ENCODE measurements around the gene MFN2. TPM values are rescaled to one million over a fixed set of nuclear protein-coding genes. Genes with fewer than 3 reads are reported as not detected.

Gene MFN2
- total and polyA plus RNA-seq, 8 donors = 31.2 to 68.0 (median 48.7) TPM

- TF ChIP-seq CTCF (IDR thresholded peaks at IDR 0.05) = no peak
- no peak for TF ChIP-seq POLR2AphosphoS5 (IDR thresholded peaks at IDR 0.05)
- TF ChIP-seq EP300 (IDR thresholded peaks at IDR 0.05) = no peak
- no peak for TF ChIP-seq POLR2A (IDR thresholded peaks at IDR 0.05)
- Histone ChIP-seq H3K27me3 (peaks cover 0 to 5% (median 0%) of the 10 kb centered on the region in 3 donors), H3K36me3 (peaks cover 4 to 30% (median 27%) of the 10 kb centered on the region in 4 donors), H3K4me3 (no peak overlapping the region), H3K27ac (peak overlapping the region in 2 of 5 donors; percentile 8 to 39), H3K9me3 (no peaks in the 10 kb centered on the region), H3K4me1 (no peaks in the 10 kb centered on the region)
- 65 to 82% (median 70%) methylated on average over 6 to 7 of the region's 7 CpGs for WGBS, 5 donors
- intact Hi-C loops (cut with DNase I; ENCODE audit: low total_unique reads) = no loop called here
- DNase-seq = peak in 1 of 2 donors; percentile 79
These were observed 54.1 kb downstream of the MFN2 start for GRCh38 chr1:12034381-12034801.

GRCh38 chr1:12035312-12035711, 55.1 kb downstream of the MFN2 start:
- TF ChIP-seq POLR2A (IDR thresholded peaks at IDR 0.05) = no peak
- TF ChIP-seq POLR2AphosphoS5 (IDR thresholded peaks at IDR 0.05) = no peak
- TF ChIP-seq EP300 (IDR thresholded peaks at IDR 0.05) = no peak
- H3K9me3 ChIP-seq = no peaks in the 10 kb centered on the region
- peaks cover 4 to 21% (median 18%) of the 10 kb centered on the region in 4 donors for H3K36me3 ChIP-seq
- peaks cover 0 to 5% (median 0%) of the 10 kb centered on the region in 3 donors for H3K27me3 ChIP-seq
- WGBS, 5 donors = 63 to 79% (median 68%) methylated on average over 4 of the region's 4 CpGs
- no peak for DNase-seq
- H3K4me3 ChIP-seq = no peak overlapping the region
- H3K27ac ChIP-seq = no peak overlapping the region
- intact Hi-C loops (cut with DNase I; ENCODE audit: low total_unique reads) = no loop called here
- H3K4me1 ChIP-seq = no peaks in the 10 kb centered on the region

- Histone ChIP-seq H3K4me3 (no peak overlapping the region), H3K4me1 (no peaks in the 10 kb centered on the region), H3K27me3 (peaks cover 0 to 5% (median 0%) of the 10 kb centered on the region in 3 donors), H3K36me3 (no peaks in the 10 kb centered on the region), H3K9me3 (no peaks in the 10 kb centered on the region), H3K27ac (no peak overlapping the region)
- 81 to 86% (median 83%) methylated on average over 18 of the region's 18 CpGs for WGBS, 5 donors
- DNase-seq = peak in 1 of 2 donors; percentile 30
- intact Hi-C loops (cut with DNase I; ENCODE audit: low total_unique reads) = no loop called here
- no peak for TF ChIP-seq EP300 (IDR thresholded peaks at IDR 0.05)
- TF ChIP-seq CTCF (IDR thresholded peaks at IDR 0.05) = no peak
- no peak for TF ChIP-seq POLR2A (IDR thresholded peaks at IDR 0.05)
- TF ChIP-seq POLR2AphosphoS5 (IDR thresholded peaks at IDR 0.05) = no peak
These were observed 57.5 kb downstream of the MFN2 start for GRCh38 chr1:12037486-12038355.

GRCh38 chr1:12038356-12039163, 58.3 kb downstream of the MFN2 start:
- Histone ChIP-seq H3K4me3 (no peak overlapping the region), H3K27ac (no peak overlapping the region), H3K9me3 (no peaks in the 10 kb centered on the region), H3K27me3 (peaks cover 0 to 5% (median 0%) of the 10 kb centered on the region in 3 donors), H3K4me1 (no peaks in the 10 kb centered on the region), H3K36me3 (no peaks in the 10 kb centered on the region)
- 46 to 72% (median 60%) methylated on average over 16 to 17 of the region's 17 CpGs for WGBS, 5 donors
- no peak for TF ChIP-seq POLR2AphosphoS5 (IDR thresholded peaks at IDR 0.05)
- TF ChIP-seq EP300 (IDR thresholded peaks at IDR 0.05) = no peak
- TF ChIP-seq CTCF (IDR thresholded peaks at IDR 0.05) = no peak
- no peak for TF ChIP-seq POLR2A (IDR thresholded peaks at IDR 0.05)
- DNase-seq = peak in 1 of 2 donors; percentile 33
- intact Hi-C loops (cut with DNase I; ENCODE audit: low total_unique reads) = no loop called here
